Measurements from ENCODE around the gene E2F8. TPM values are rescaled to one million over a fixed set of nuclear protein-coding genes. Genes with fewer than 3 reads are reported as not detected.

E2F8 gene
- total and polyA plus RNA-seq, 2 donors (not counting 1 experiment from before 2014, with no cell fraction given): 0.22 to 0.24 TPM

- Histone ChIP-seq H3K9me3 (ENCODE audit: control extremely low read depth in 1 of 3, control insufficient read depth in 2 of 3, insufficient read depth in 1 of 3, low read length in 2 of 3) (peaks cover 0 to 7% (median 0%) of the 10 kb centered on the region in 3 donors), H3K27ac (ENCODE audit: low read length in 2 of 2) (no peak overlapping the region), H3K27me3 (replicated peaks in 1 of 4; ENCODE audit: control extremely low read depth in 1 of 4, control insufficient read depth in 3 of 4, insufficient read depth in 4 of 4, low read length in 3 of 4) (peaks cover 0 to 44% (median 27%) of the 10 kb centered on the region in 4 experiments), H4K20me1 (ENCODE audit: control insufficient read depth, insufficient read depth, low read length, poor library complexity, severe bottlenecking) (no peaks in the 10 kb centered on the region), H3K4me2 (replicated peaks; ENCODE audit: low read depth, low read length, poor library complexity, severe bottlenecking) (peak overlapping the region; percentile 97), H2AFZ (ENCODE audit: insufficient read depth, low read depth, low read length, poor library complexity, severe bottlenecking) (peak overlapping the region; percentile 63), H3K4me1 (ENCODE audit: control insufficient read depth in 2 of 2, insufficient read depth in 2 of 2, low read length in 2 of 2) (peaks cover 20 to 22% of the 10 kb centered on the region in 2 donors), H3K4me3 (ENCODE audit: control extremely low read depth in 1 of 5, extremely low read depth in 1 of 5, insufficient read depth in 1 of 5, low read depth in 2 of 5, low read length in 4 of 5) (peak overlapping the region in 4 of 5 experiments; percentile 32 to 87 (median 62)), H3K79me2 (ENCODE audit: control insufficient read depth, insufficient read depth, low read length) (no peaks in the 10 kb centered on the region), H3K9ac (ENCODE audit: low read length) (peak overlapping the region; percentile 76), H3K36me3 (replicated peaks in 1 of 2; ENCODE audit: control extremely low read depth in 1 of 2, control insufficient read depth in 1 of 2, extremely low read depth in 1 of 2, insufficient read depth in 2 of 2, low read length in 1 of 2) (no peaks in the 10 kb centered on the region)
- H3K27ac Mint-ChIP-seq: no peak overlapping the region
- ATAC-seq (ENCODE audit: low read depth) (peak; percentile 16), DNase-seq (no peak)
- ChIA-PET CTCF (no interaction called here), POLR2A (no interaction called here)
- under 1% methylated on average over 88 of the region's 92 CpGs for WGBS (ENCODE audit: insufficient coverage)
- H3K9me3 Mint-ChIP-seq (ENCODE audit: insufficient read depth): no peaks in the 10 kb centered on the region
- H3K27me3 Mint-ChIP-seq: peaks cover 37% of the 10 kb centered on the region
- intact Hi-C loops (cut with micrococcal nuclease): loop anchor here (2.0 to 5.0 kb wide), 4 partner anchors 17 to 1229 kb away; partner anchors contain the start of genes SERGEF, TMEM86A and ZDHHC13
- H3K4me1 Mint-ChIP-seq: peaks cover 20% of the 10 kb centered on the region
- TF ChIP-seq EZH2 (IDR thresholded peaks at IDR 0.05; ENCODE audit: borderline replicate concordance, insufficient read depth, low read depth, low read length, poor library complexity, severe bottlenecking): no peak
- no peak for TF ChIP-seq CTCF (IDR thresholded peaks at IDR 0.05)
- peak overlapping the region; percentile 96 for H3K4me3 Mint-ChIP-seq
Observed at GRCh38 chr11:19241260-19242178, 774 bp upstream of the E2F8 start.

GRCh38 chr11:19239039-19239438 lies 1.7 kb downstream of the E2F8 start:
- ChIA-PET POLR2A (no interaction called here), CTCF (interaction anchor here (1.2 kb wide), 1 partner anchor 122 kb away, joined by 3 read pairs; the partner anchor contains the start of gene ZDHHC13)
- DNase-seq (no peak), ATAC-seq (ENCODE audit: low read depth) (no peak)
- TF ChIP-seq EZH2 (IDR thresholded peaks at IDR 0.05; ENCODE audit: borderline replicate concordance, insufficient read depth, low read depth, low read length, poor library complexity, severe bottlenecking) (no peak), CTCF (IDR thresholded peaks at IDR 0.05) (no peak)
- no peak overlapping the region for H2AFZ ChIP-seq (ENCODE audit: insufficient read depth, low read depth, low read length, poor library complexity, severe bottlenecking)
- intact Hi-C loops (cut with micrococcal nuclease): no loop called here
- peaks cover 20 to 22% of the 10 kb centered on the region in 2 donors for H3K4me1 ChIP-seq (ENCODE audit: control insufficient read depth in 2 of 2, insufficient read depth in 2 of 2, low read length in 2 of 2)
- no peaks in the 10 kb centered on the region for H3K79me2 ChIP-seq (ENCODE audit: control insufficient read depth, insufficient read depth, low read length)
- no peaks in the 10 kb centered on the region for H3K36me3 ChIP-seq (replicated peaks in 1 of 2; ENCODE audit: control extremely low read depth in 1 of 2, control insufficient read depth in 1 of 2, extremely low read depth in 1 of 2, insufficient read depth in 2 of 2, low read length in 1 of 2)
- no peaks in the 10 kb centered on the region for H4K20me1 ChIP-seq (ENCODE audit: control insufficient read depth, insufficient read depth, low read length, poor library complexity, severe bottlenecking)
- H3K27ac ChIP-seq (ENCODE audit: low read length in 2 of 2): no peak overlapping the region
- H3K4me1 Mint-ChIP-seq: peaks cover 20% of the 10 kb centered on the region
- no peaks in the 10 kb centered on the region for H3K9me3 Mint-ChIP-seq (ENCODE audit: insufficient read depth)
- H3K9ac ChIP-seq (ENCODE audit: low read length): no peak overlapping the region
- H3K4me3 Mint-ChIP-seq: peak overlapping the region; percentile 55
- H3K27me3 Mint-ChIP-seq: peaks cover 35% of the 10 kb centered on the region
- WGBS (ENCODE audit: insufficient coverage): 88% methylated on average over 3 of the region's 3 CpGs
- no peak overlapping the region for H3K27ac Mint-ChIP-seq
- no peak overlapping the region for H3K4me2 ChIP-seq (replicated peaks; ENCODE audit: low read depth, low read length, poor library complexity, severe bottlenecking)
- no peak overlapping the region for H3K4me3 ChIP-seq (ENCODE audit: control extremely low read depth in 1 of 5, extremely low read depth in 1 of 5, insufficient read depth in 1 of 5, low read depth in 2 of 5, low read length in 4 of 5)
- peaks cover 0 to 39% (median 27%) of the 10 kb centered on the region in 4 experiments for H3K27me3 ChIP-seq (replicated peaks in 1 of 4; ENCODE audit: control extremely low read depth in 1 of 4, control insufficient read depth in 3 of 4, insufficient read depth in 4 of 4, low read length in 3 of 4)
- H3K9me3 ChIP-seq (ENCODE audit: control extremely low read depth in 1 of 3, control insufficient read depth in 2 of 3, insufficient read depth in 1 of 3, low read length in 2 of 3): peaks cover 0 to 7% (median 0%) of the 10 kb centered on the region in 3 donors

Data from B cell (primary cell).